DMS114 treated with DMSO at 0.1 percent for 48 hours (cell line): ENCODE data around the gene LCOR.

Experiments used
- DNase-seq: peaks from one replicate; lab custom pipeline; 2025; ENCODE audit not compliant: unreplicated experiment; lab: John Stamatoyannopoulos, UW

The LCOR gene

DNA sequence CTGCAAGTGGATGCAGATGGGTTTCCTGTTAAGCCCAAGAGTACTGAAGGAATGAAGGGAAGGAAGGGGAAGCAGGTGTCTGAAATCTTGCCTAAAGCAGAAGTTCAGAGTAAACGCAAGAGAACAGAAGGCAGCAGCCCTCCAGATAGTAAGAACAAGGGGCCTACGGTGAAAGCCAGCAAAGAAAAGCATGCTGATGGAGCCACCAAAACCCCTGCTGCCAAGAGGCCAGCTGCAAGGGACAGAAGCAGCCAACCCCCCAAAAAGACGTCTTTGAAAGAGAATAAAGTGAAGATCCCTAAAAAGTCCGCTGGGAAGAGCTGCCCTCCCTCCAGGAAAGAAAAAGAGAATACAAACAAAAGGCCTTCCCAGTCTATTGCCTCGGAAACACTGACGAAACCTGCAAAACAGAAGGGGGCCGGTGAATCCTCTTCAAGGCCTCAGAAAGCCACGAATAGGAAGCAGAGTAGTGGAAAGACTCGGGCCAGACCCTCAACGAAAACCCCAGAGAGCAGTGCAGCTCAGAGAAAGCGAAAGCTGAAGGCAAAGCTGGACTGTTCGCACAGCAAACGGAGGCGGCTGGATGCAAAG lies 152.5 kb downstream of the LCOR start:
- DNase-seq: no peak

DNA sequence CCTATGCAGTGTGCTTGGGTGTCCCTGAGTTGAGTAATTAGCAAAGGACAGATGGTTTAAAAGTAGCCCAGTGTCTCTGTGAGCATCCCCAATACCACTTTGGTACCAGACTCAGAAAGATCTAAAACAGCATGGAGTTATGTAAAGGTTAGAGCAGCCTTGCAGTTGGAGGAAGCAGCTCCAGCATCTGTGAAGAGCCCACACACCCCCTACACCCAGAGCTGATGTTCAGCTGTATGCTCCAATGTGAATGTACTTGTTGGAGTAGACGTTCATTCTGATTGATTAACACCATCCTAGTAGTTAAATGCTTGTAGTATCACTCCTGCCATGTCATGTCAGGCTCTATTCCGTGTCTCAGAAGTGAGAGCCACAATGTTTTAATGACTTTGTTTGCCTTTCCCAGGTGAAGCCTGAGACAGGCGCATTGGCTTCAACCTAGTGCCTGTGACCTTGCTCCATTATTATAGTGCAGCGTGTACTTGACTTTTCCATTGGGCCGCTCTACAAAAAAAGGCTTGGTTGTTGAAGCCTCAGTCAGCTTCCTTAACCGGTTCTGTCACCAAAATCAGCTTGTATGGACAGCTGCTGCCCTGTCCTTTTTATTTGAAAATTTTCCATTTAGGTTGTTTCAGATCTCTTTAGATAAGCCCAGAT lies 154.2 kb downstream of the LCOR start:
- DNase-seq: no peak

DNA sequence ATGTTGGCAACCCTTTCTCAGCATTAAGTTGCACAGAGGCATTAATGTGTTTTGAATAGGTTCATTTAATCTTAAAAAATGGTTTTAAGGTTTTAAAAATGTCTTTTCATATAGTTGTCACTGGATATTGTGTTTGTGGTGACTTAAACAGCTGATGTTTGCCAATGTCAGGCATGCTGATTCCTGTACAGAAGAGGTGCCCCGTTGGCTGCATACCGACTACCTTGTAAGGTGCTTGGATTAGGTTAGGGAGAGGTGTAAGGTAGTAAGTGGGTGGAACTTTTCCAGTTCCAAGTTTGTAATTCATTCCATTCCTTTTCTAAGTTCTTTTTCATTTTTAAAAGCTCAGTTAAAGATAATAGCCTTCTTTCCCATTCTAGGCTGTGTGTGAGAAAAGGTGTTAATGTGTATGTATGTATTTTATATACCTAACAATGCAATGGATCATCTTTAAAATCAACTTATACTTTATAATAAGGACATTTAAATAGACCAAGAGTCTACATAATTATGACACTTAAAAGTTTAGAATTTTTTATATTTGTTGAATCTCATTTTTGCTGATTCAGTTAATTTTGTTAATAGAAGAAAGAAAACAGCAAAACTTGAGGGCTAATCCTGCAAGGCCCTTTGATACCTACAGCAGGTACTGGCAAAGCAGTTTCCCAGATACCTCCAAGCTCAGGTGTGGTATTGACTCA lies 155.2 kb downstream of the LCOR start:
- DNase-seq: no peak

DNA sequence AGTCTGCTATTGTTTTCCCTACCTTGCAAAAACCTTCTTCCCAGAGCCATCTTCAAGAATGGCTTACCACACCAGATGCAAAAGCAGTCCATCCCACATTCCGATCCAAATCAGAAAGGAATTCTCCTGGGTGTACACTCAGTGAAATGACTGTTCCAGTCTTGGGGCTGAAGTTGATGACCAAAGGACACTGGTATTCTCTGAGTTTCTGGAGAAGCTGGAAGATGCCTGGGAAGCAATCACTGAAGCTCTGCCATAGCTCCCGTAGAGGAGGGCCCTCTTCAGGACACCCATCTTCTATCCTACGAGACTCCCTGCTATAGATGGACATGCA lies 155.7 kb downstream of the LCOR start:
- no peak for DNase-seq

DNA sequence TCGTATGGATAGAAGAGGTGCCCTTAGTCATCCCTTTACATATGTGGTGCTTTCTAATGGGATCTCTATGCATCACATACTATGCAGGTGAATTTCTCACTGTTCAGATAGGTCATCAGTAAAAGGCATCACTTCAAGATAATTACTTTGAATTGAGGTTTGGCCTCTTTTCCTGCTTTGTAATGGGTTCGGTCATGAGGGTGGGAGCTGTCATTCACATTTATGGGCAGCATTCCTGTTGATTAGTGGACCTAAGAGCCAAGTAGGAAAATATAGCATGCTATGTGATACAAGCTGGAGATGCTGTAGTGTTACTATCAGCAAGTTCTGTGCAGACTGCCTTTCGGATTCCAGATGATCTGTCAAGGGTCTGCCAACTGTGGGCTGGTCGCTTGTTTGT lies 156.3 kb downstream of the LCOR start:
- DNase-seq: no peak

DNA sequence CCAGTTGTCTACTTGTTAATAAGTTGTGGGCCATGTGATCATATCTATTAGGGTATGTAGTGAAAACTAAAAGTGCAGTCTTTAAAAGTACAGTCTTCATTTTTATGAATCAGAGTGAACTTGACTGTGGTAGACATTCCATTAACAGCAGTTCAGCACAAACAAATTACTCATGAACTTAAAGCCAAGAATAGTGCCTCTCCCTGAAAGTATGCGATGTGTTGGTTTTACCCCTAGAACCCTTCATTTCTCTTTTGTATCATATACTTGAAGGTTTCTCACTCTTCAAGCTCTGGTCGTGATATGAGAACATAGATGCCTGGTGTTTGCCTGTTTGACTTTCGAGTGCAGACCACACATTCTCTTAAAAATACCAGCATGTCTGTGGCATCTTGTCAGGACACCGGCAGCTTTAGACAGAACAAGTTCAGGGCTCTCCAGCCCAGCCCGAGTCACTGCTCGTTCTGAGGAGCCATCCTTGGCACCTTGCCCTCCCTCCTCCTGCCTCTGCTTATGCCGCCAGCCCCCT lies 159.3 kb downstream of the LCOR start:
- no peak for DNase-seq

DNA sequence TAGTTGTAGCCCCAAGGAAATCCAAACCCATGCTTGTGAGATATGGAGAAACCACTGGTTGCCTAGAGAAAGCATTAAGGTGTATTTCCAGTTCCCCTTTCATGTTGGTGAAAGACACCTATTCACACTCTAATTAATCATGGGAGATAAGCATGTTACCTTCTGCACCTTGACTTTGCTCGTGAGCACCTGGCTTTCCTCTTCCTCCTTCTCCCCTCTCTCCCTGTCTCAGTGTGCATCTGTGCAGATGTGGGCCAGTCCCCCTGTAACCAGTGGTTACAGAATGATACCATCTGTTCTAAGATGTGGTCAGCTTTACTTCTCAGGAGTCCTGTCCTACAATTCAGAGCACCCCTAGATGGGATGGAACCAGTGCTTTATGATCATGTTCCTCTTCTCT lies 160.6 kb downstream of the LCOR start:
- DNase-seq: no peak

DNA sequence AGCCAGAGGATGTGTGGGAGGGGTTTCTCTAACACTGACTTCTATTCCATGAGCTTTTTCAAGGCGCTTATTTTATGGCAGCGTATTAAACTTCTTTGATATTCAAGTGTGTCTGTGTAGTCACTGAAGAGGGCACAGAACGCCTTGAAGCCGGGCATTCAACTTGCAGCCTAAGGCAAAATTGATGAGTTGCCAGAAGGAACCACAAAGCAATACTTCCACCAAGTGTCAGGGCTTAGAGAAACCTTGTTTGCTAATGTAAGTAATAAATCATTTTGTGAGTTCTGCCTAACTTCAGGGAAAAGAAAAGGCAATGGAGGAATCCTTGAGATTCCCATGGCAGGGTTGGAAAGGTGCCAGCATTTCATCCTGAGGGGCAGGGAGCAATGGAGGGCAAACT lies 163.8 kb downstream of the LCOR start:
- DNase-seq: no peak

DNA sequence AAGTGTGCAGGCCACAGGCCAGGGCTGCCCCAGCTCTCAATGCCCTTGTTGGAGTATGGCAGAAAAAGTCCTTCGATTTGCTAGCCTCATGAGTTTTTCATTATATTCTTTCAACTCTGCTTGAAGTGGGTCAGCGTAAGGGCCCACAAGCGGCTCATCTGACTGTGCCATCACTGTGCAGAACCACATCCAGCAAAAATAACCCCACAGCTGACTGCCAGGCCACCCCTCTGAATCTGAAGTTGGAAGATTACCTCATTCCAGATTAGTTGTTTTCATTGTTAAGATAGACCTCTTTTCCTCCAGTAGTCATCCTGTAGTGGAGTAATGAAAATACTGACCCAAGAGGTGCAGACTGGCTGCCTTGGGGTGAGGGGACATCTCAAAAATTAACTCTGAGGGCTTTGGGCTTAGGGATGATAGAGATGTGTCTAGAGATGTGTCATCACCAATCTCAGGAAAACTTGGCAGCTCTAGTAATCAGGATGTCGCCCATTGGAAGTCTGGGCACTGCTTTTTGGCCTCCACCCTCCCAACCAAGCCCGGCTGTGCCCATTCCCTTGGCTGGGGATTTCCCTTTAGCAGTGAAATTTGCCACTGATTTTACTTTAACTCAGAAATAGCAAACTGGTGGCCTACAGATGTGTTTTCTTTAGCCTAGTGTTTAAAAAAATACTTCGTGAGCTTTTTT lies 164.3 kb downstream of the LCOR start:
- no peak for DNase-seq

DNA sequence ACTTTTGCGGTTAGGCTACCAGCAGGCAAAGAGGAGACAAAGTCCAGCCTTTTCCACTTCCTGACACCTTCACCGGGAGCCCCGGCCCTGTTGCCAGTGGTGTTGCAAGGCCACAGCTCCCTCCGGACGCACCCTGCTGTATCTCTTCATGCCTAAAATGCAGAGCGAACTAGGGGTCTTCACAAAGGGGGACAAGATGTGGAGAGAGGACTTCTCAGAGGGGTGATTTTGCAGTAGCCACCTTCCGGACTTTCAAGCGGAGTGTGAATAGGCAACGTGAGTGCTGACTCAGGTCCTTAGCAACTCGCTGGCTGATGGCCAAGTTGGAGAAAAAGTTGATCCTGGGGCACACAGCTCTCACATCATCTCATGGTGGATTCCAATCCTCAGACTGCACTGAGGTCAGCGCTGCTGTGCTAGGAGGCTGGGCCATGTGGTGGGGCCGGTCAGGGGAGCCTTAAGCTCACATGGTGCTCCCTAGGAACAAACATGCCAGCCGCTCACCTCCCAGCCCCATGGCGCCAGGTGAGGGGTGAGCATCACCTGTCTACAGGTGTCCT lies 166.3 kb downstream of the LCOR start:
- DNase-seq: no peak

DNA sequence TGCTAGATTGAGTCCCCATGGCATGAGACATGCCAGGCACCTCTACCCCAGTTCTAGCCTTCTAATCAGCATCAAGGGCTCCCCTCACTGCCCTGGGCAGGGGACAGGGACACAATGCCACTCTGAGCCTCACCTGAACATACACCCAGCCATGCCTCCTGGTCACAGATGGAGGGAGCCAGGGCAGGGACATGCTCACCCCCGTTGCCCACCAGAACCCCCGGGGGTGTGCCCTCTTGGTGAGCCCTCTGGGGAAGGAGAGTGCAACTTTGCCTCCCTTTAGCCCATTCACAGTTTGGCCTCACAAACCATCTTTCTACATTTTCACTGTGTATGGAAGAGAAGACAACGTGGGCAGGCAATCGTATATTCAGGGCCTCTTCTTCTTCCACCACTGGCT lies 167.2 kb downstream of the LCOR start:
- no peak for DNase-seq

DNA sequence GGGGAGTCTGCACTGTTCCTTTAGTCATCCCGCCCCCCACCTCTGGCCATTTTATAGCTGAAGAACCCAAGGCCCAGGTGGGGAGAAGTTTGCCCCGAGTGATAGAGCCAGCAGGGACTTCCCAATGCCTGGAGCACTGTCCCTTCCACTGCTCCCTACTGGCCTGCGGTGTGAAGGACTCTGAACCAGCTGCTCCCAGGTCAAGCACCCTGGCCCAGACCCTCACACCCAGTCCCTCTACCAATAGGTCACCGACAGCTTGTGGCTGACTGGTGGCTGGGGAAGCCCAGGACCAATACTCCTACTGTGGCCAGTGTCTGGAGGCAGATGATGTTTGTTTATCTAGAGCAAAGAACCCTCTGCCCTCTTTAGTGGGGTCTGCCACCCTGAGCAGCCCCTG lies 167.9 kb downstream of the LCOR start:
- DNase-seq: no peak

DNA sequence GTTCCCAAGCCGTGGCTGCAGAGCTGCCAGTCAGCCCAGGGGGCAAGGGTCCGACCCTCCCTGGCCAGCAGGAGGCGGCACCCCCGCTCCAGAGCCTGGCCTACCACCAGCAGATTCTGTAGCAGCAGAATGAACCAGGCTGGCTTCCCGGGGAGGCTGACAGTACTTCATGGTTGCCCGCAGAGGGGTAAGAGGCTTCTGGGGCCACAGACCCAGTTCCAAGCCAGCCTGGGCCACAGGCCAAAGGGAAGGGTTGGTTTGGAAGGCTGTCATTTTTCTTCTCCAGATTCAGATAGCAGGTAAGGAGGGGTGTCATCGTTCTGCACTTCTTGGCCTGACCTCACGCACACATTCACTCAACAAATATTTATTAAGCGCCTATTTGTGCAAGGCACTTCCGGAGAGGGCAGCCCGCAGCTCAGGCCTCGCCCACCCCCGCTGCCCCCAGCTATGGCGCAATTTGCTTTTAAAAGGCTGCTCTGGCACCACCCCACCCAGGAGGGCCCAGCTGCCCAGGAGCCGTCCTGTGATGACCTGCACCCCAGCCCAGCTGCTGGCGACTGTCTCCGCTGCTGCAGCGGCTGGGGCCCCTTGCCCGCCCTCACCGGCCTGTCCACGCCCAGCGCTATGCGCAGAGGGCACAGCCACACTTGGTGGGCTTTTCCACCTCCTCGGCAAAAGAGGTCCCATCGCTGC lies 168.5 kb downstream of the LCOR start:
- DNase-seq: no peak

DNA sequence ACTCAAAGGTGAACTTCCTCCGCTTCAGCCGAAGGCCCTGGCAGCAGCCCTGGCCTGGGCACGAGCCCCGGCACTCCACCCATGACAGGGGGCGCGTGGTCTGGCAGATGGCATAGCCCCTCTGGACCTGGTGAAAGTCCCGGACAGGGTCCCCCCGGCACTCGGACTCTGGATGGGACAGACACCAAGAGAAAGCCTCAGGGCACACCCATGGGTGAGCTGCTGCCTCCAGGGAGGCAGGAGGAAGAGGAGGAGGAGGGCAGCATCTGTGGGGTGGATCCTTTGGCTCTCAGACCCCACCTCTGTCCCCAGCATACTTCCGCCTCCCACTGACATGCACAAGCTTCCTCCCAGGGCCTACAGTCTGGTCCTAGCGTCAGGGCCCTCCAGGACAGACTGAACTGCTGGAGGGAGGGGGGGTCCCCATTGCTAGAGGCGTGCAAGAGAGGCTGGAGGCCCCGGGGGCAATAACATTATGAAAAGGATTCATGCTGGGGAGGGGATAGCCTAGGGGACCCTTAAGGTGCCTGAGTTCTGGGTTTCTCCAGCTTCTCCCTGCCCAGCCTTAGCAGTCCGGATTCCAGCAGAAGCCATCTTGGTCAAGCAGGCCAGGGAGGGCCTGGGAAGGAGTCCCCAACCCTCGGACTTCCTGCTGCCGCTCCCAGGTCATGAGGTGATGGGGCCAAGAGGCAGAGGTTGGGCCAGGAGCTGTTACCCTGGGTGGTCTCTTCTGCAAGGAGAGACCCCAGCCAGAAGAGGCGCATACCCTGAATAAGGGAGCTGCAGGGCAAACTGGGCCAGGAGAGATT lies 169.3 kb downstream of the LCOR start:
- no peak for DNase-seq

DNA sequence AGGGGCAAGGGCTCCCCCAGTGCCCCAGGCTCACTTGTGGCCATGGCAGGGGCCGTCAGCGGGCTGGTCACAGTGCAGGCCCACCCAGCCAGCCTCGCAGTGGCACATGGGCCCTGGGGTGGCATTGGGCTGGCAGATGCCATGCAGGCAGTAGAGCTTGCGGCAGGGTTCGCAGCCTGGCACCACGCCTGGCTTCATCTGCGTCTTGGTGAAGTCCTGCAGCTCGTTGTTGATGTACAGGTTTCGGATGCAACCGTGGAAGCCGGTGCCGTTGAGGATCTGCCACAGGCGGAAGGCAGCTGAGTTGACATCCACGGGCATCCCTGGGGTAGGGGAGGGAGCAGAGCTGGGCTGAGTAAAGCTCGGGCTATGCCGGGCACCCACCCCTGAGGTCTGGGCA lies 170.6 kb downstream of the LCOR start:
- DNase-seq: no peak

DNA sequence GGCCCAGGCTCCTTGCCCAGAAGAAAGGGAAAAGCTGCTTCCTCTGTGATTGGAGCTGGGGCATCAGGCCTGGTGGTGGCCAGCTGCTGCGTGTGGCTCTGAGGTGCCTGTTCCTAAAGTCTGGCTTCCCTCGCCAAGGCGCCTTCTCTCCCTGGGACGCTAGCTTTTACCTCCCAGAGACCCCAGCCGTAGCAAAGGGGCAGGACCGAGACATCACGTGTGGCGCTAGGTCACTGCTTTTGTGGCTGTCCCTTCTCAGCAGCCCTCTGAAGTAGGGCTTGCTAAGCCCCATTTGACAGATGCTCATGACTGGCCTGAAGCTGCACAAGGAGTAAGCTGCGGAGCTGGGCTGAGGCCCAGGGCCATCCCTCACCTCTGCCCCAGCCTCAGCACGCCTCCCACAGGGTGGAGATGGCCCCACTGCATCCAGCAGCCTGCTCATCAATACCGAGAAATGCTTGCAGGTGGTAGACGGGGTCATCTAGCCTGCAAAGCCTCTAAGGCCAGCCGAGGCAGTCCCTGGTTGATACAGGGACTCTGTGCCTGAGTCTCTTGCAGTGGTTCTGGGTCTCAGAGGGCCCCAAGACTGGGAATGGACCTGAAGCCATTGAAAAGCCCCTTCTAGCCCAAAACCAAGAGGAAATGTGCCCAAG lies 171.2 kb downstream of the LCOR start:
- no peak for DNase-seq

DNA sequence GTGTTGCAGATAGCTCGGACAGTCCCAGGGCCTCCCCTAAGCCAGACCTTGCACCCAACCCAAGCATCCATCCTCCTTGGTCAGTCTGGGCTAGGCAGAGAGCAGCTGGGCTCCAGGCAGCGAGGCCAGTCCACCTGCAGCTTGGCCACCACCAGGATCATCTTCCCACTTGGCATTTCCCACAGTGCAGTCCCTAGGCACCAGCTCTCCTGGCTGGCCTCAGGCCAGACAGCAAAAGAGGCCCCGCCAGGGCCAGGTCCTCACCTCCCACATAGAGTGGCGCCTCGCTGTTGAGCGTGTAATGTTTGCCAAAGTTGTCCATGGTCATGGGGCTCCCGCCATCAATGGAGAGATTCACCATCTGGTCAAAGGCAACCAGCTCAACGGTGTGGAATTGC lies 171.7 kb downstream of the LCOR start:
- no peak for DNase-seq

DNA sequence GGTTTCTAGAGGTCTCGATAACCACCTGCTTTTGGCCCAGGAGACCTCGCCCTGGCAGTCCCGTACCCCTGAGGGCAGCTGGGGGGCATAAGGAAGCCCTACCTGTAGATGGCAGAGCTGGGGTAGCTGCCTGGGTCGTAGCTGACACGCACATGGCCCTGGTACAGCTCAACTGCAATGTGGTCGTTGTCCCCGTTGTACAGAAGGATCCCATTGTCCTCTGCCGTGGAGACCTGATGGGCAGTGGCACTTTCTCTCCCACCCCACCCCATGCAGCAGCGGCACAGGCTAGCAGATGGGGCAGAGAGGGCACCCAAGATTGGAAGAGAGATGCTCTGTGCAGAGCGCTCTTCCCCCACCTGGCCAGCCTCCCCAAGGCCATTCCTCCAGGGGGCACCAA lies 172.5 kb downstream of the LCOR start:
- no peak for DNase-seq

DNA sequence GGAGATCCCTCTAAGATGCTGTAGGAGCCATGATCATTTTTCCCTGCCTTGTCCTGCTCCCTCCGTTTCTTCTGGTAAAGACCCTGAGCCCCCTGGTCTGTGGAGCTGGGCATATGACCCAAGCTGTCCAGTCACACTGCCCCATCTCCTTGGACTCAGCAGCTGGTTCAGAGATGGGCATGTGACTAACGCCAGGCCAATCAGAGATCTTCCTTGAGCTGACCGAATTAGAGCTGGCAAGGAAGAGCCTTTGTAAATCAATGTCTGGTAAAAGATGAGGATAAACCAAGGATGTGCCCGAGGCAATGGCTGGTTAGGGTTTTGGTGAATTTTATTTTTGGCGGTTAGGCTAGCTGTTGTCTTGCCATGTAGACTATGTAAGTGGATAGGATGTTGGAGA lies 173.3 kb downstream of the LCOR start:
- DNase-seq: no peak

DNA sequence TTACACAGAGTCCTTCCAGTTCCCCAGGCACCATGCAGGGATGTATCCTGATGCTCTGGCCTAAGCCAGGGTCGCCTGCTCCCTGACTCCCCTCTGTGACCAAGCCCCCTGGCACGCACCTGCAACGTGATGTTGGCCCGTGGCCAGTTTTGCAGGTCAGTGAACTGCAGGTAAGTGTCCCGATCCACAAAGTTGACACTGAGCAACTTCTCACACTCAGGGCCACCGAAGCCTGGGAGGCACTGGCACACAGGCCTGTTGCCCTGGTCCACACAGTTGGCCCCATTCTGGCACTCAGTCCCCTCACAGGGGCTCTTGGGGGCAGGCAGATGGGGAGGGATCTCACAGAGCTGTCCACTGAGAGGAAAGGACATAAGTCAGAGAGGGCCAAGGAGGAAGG lies 174.3 kb downstream of the LCOR start:
- DNase-seq: no peak
